Measurements from ENCODE around the gene KRTAP10-4. TPM values are rescaled to one million over a fixed set of nuclear protein-coding genes. Genes with fewer than 3 reads are reported as not detected.
A peak's percentile ranks its signal among the peaks of the same experiment; 100 is the strongest.

Gene KRTAP10-4
- total RNA-seq, 1 donor from 2014 or later, result not detected

DNA sequence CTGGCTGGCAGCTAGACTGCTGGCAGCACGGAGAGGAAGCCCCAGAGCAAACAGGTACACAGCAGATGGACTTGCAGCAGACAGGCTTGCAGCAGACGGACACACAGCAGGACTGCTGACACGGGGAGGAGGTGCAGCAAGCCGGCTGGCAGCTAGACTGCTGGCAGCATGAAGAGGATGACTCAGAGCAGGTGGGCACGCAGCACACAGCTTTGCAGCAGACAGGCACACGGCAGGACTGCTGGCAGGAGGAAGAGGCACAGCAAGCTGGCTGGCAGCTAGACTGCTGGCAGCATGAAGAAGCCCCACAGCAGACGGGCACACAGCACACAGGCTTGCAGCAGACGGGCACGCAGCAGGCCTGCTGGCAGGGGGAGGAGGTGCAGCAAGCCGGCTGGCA, 22.7 kb upstream of the KRTAP10-4 start:
- POLR2A ChIA-PET, result no interaction called here
- Mint-ChIP-seq H3K4me1 (peaks cover 8% of the 10 kb centered on the region), H3K36me3 (ENCODE audit: low read depth) (peaks cover 8% of the 10 kb centered on the region), H3K27ac (peak overlapping the region; percentile 4), H3K4me3 (no peak overlapping the region), H3K9me3 (peaks cover 12% of the 10 kb centered on the region), H3K27me3 (peaks cover 35% of the 10 kb centered on the region)
- TF ChIP-seq CTCF (IDR thresholded peaks at IDR 0.05), result no peak
- no peak for DNase-seq
- CTCF ChIA-PET, result no interaction called here
- no peak for ATAC-seq (ENCODE audit: low read depth)
- intact Hi-C loops (cut with micrococcal nuclease), result no loop called here

- Mint-ChIP-seq H3K4me1 (peaks cover 10% of the 10 kb centered on the region), H3K36me3 (ENCODE audit: low read depth) (peaks cover 8% of the 10 kb centered on the region), H3K4me3 (no peak within 1 kb of the TSS), H3K27ac (peak within 1 kb of the TSS; percentile 4), H3K27me3 (peaks cover 35% of the 10 kb centered on the region), H3K9me3 (peaks cover 12% of the 10 kb centered on the region)
- ATAC-seq (ENCODE audit: low read depth), result no peak
- POLR2A ChIA-PET, result no interaction called here
- DNase-seq, result peak; percentile 9
- TF ChIP-seq CTCF (IDR thresholded peaks at IDR 0.05), result no peak
- intact Hi-C loops (cut with micrococcal nuclease), result no loop called here
- CTCF ChIA-PET, result no interaction called here
Measured at GRCh38 chr21:44551340-44551961, 22.1 kb upstream of the KRTAP10-4 start, which contains the start of gene KRTAP10-2. TSS of gene KRTAP10-2 (minus strand) at chr21:44551505. CDS start at chr21:44551458, 47 bp downstream.

GRCh38 chr21:44552136-44552535, 21.4 kb upstream of the KRTAP10-4 start:
- peaks cover 15% of the 10 kb centered on the region for H3K4me1 Mint-ChIP-seq
- H3K27ac Mint-ChIP-seq, result no peak overlapping the region
- peaks cover 4% of the 10 kb centered on the region for H3K36me3 Mint-ChIP-seq (ENCODE audit: low read depth)
- H3K4me3 Mint-ChIP-seq, result no peak overlapping the region
- ChIA-PET CTCF (no interaction called here), POLR2A (no interaction called here)
- intact Hi-C loops (cut with micrococcal nuclease), result no loop called here
- TF ChIP-seq CTCF (IDR thresholded peaks at IDR 0.05), result no peak
- ATAC-seq (ENCODE audit: low read depth), result no peak
- no peak for DNase-seq
- peaks cover 6% of the 10 kb centered on the region for H3K9me3 Mint-ChIP-seq
- peaks cover 33% of the 10 kb centered on the region for H3K27me3 Mint-ChIP-seq

DNA sequence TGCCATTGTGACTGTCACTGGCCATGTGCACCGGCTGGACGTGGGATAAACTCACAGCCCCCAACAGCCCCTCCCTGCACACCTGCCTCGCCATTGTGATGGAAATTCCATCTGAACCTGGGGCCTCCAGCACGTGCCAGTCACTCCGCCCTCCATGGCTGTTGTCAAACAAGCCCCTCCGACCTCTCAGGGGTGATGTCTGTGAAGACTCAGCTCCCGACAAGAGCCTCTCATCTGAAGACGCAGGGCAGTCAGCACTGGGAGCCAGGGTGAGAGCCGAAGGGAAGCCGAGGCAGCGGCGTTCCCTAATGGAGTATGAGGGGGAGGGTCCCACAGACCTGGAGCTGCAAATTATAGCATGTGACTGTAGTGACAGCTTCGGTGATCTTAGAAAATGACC, 20.8 kb upstream of the KRTAP10-4 start:
- TF ChIP-seq CTCF (IDR thresholded peaks at IDR 0.05), result no peak
- peaks cover 34% of the 10 kb centered on the region for H3K27me3 Mint-ChIP-seq
- H3K36me3 Mint-ChIP-seq (ENCODE audit: low read depth), result peaks cover 2% of the 10 kb centered on the region
- no peak overlapping the region for H3K4me3 Mint-ChIP-seq
- ATAC-seq (ENCODE audit: low read depth) (no peak), DNase-seq (no peak)
- peaks cover 12% of the 10 kb centered on the region for H3K4me1 Mint-ChIP-seq
- peaks cover 2% of the 10 kb centered on the region for H3K9me3 Mint-ChIP-seq
- intact Hi-C loops (cut with micrococcal nuclease), result no loop called here
- ChIA-PET POLR2A (no interaction called here), CTCF (no interaction called here)
- no peak overlapping the region for H3K27ac Mint-ChIP-seq

DNA sequence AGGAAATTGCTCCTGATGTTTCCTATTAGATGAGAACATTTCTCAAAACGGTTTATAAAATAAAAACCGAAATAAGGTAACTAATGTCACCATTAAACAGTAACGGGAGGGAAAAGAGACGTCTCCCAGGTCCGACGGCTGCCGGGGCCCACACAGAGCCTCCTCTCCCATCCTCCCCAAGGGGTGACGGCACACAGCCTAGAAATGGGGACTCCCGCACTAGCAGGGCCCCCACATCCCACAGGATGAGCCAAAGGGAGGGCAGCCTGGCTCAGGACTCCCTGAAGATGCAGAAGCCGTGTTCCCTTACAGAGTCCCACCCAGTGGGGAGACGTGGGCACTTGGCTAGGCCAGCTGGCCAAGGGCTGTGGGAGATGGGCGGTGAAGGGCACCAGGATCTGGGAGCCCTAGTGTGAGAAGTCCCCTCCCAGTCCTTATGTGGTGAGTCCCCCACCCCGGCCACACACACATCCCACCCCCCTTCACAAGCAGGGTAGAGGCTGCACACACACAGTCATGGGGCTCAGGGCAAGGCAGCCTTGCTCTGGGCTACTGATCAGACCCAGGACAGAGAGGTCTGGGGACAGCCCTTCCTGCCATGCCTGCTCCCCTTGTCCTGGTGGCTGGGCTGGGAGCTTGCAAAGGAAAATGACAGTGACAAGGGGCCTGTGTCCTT, 18.2 kb upstream of the KRTAP10-4 start:
- Mint-ChIP-seq H3K27me3 (peaks cover 22% of the 10 kb centered on the region), H3K36me3 (ENCODE audit: low read depth) (no peaks in the 10 kb centered on the region), H3K9me3 (peaks cover 2% of the 10 kb centered on the region), H3K27ac (no peak overlapping the region), H3K4me1 (peaks cover 10% of the 10 kb centered on the region), H3K4me3 (no peak overlapping the region)
- intact Hi-C loops (cut with micrococcal nuclease), result no loop called here
- ChIA-PET POLR2A (interaction anchor here (1.0 kb wide), 1 partner anchor 901 kb away, joined by 3 read pairs; no protein-coding TSS in a partner anchor), CTCF (no interaction called here)
- ATAC-seq (ENCODE audit: low read depth) (no peak), DNase-seq (no peak)
- TF ChIP-seq CTCF (IDR thresholded peaks at IDR 0.05), result no peak

Measured in activated B cell treated with CpG ODN at 0.5 μM for 24 hours (primary cell).